Measurements from ENCODE around the gene EFCAB7.

Gene EFCAB7

DNA sequence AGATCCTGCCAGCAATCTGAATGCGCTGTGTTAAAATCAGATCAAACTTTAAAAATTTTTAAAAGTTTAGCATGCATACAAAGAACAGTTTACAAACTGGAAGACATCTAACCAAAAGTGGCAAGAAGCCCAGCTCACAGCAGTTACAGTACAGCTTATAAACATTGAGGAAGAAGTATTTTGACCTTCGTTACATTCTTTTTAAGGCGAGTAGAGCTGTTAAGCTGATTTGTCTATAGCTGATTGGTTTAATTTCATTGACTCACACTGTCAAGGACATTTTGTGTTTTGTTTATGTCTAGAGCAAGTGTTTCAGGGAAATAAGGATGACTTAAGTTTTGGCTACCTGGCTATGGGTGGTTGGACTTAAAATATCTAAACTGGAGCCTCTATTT is 66.8 kb downstream of the EFCAB7 start:
- no peak overlapping the region for H3K4me3 ChIP-seq (ENCODE audit: low read depth, low read length)
- peak; percentile 78 for DNase-seq (ENCODE audit: low read depth)
- in situ Hi-C loops (cut with HindIII; ENCODE audit: low sequenced_read_pairs), result no loop called here
- TF ChIP-seq CTCF (IDR thresholded peaks at IDR 0.05; ENCODE audit: low read depth, low read length, missing control alignments), result no peak

GRCh38 chr1:63592536-63593302 is 69.4 kb downstream of the EFCAB7 start:
- in situ Hi-C loops (cut with HindIII; ENCODE audit: low sequenced_read_pairs), result no loop called here
- peak overlapping the region; percentile 77 for H3K4me3 ChIP-seq (ENCODE audit: low read depth, low read length)
- no peak for TF ChIP-seq CTCF (IDR thresholded peaks at IDR 0.05; ENCODE audit: low read depth, low read length, missing control alignments)
- no peak for DNase-seq (ENCODE audit: low read depth)

DNA sequence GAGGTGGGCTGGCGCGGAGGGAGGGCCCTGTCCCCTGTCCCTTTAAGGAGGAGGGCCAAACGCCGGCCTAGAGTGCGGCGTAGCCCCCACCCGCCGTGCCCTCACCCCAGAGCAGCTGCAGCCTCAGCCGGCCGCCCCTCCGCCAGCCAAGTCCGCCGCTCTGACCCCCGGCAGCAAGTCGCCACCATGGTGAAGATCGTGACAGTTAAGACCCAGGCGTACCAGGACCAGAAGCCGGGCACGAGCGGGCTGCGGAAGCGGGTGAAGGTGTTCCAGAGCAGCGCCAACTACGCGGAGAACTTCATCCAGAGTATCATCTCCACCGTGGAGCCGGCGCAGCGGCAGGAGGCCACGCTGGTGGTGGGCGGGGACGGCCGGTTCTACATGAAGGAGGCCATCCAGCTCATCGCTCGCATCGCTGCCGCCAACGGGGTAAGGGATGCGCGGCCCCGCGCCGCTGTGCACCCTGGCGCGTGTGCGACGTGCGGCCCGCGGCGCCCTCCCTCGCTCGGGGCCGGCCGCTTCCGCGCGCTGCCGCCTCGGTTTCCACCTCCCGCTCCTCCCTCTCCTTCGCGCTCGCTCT is 70.1 kb downstream of the EFCAB7 start, which contains the start of gene PGM1:
TSS of gene PGM1 (plus strand) at position 109 of the 583 bp plus-strand sequence. CDS start at position 187, 78 bp downstream.
- no peak for TF ChIP-seq CTCF (IDR thresholded peaks at IDR 0.05; ENCODE audit: low read depth, low read length, missing control alignments)
- peak within 1 kb of the TSS; percentile 77 for H3K4me3 ChIP-seq (ENCODE audit: low read depth, low read length)
- in situ Hi-C loops (cut with HindIII; ENCODE audit: low sequenced_read_pairs), result no loop called here
- peak; percentile 35 for DNase-seq (ENCODE audit: low read depth)

- TF ChIP-seq CTCF (IDR thresholded peaks at IDR 0.05; ENCODE audit: low read depth, low read length, missing control alignments), result no peak
- DNase-seq (ENCODE audit: low read depth), result no peak
- in situ Hi-C loops (cut with HindIII; ENCODE audit: low sequenced_read_pairs), result no loop called here
- peak overlapping the region; percentile 77 for H3K4me3 ChIP-seq (ENCODE audit: low read depth, low read length)
Measured at GRCh38 chr1:63593886-63594605, 70.7 kb downstream of the EFCAB7 start.

GRCh38 chr1:63595435-63595834 is 72.1 kb downstream of the EFCAB7 start:
- H3K4me3 ChIP-seq (ENCODE audit: low read depth, low read length), result no peak overlapping the region
- in situ Hi-C loops (cut with HindIII; ENCODE audit: low sequenced_read_pairs), result no loop called here

More at GRCh38 chr1:63595435-63595834, 72.1 kb downstream of the EFCAB7 start:
- no peak for DNase-seq (ENCODE audit: low read depth)
- no peak for TF ChIP-seq CTCF (IDR thresholded peaks at IDR 0.05; ENCODE audit: low read depth, low read length, missing control alignments)
